ENCODE data around the gene GXYLT1.
"Not testable (repeated sequence)": the region's sequence is repeated elsewhere in the genome, so short reads cannot be mapped to it uniquely, and the experiment has no call there.

GXYLT1 gene, protein sequence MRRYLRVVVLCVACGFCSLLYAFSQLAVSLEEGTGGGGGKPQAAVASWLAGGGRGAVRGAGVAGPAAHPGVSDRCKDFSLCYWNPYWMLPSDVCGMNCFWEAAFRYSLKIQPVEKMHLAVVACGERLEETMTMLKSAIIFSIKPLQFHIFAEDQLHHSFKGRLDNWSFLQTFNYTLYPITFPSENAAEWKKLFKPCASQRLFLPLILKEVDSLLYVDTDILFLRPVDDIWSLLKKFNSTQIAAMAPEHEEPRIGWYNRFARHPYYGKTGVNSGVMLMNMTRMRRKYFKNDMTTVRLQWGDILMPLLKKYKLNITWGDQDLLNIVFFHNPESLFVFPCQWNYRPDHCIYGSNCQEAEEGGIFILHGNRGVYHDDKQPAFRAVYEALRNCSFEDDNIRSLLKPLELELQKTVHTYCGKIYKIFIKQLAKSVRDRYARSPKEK
- 31.1 reads per million, percentile 57 among the genes with 10 or more reads in this experiment for total RNA-seq

DNA sequence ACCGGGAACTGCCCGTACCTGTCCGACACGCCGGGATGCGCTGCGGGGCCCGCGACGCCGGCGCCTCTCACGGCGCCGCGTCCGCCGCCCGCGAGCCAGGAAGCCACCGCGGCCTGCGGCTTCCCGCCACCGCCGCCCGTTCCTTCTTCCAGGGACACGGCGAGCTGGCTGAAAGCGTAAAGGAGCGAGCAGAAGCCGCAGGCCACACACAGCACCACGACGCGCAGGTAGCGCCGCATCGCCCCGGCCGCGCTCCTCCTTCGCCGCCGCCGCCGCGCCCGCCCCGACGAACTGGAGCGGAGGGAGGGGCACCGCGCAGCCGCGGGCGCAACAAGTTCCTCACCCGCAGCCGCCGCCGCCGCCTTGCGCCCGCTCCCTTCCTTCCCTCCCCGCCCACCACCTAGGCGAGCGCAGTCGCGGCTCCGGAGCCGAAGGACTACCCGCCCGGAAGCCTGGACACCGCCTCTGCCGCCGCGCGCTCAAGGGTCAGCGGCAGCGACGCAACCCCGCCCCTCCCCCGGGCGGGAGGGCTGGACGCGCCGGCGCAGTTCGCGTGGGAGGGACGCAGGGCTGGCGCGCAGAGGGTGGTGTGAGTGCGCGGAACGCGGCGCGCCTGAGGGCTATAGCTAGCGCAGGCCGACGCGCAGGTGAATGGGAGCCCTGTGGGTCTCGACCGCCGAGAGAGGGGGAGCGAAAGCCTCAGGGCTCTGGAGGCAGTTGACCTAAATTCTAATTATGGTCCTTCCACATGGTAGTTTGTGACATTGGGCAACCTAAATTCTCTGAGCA, at the start of gene GXYLT1:
Gene GXYLT1, minus strand, starts transcription at position 467 of the 789 bp plus-strand sequence. Its CDS starts 228 bp downstream, at position 239.
- peak; percentile 64 for DNase-seq

DNA sequence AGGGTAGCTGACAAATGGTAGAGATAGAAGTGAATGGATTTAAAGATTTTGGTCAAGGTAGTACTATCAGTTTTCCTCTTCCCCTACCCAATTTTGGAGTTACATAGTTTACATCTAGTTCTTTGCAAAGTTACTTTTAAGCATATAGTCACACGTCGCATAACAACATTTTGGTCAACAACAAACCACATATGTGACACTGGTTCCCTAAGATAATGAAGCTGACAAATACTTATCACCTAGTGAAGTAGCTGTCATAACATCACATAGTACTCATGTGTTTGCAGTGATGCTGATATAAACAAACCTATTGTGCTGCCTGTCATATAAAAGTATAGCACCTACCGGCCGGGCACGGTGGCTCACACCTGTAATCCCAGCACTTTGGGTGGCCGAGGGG, 48.0 kb upstream of the GXYLT1 start:
- no peak for DNase-seq

DNA sequence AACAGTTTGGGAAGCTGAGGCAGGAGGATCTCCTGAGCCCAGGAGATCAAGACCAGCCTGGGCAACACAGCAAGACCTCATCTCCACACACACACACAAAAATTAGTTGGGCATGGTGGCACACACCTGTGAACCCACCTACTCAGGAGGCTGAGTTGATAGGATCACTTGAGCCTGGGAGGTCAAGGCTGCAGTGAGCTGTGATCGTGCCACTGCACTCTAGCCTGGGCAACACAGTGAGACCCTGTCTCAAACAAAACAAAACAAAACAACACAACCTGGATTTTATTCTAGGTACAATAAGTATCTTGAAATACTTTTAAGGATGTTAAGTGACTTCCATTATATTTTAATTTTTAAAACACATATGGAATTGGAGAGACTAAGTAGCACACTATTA, 47.6 kb upstream of the GXYLT1 start:
- DNase-seq = no peak

DNA sequence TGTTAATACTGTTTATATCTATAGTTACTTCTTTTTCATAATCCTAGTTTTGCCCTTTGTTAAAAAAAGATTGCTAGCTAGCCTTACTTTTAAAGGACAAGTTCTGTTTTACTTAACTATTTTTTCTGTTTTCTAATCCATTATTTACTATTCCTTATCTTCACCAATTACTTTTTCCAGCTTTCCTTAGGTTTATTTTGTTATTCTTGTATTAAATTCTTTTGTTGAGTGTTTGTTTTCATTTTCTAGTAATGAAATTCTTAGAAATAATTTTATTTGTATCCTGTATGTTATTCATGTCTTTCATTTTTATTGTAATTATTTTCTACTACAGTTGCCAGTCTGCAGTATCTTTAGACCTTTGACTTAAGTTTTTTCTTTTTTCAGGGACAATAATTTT, 45.7 kb upstream of the GXYLT1 start:
- DNase-seq = no peak

DNA sequence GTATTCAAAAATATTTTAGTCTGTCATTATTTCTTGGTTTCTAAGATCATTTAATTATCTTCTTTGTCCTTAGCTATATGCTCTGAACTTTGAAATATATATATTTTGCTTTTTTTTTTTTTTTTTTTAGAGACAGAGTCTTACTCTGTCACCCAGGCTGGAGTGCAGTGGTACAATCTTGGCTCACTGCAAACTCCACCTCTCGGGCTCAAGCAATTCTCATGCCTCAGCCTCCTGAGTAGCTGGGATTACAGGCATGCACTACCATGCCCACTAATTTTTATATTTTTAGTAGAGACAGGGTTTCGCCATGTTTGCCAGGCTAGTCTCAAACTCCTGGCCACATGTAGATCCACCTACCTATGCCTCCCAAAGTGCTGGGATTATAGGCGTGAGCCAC, 43.6 kb upstream of the GXYLT1 start:
- DNase-seq = not testable (repeated sequence)

DNA sequence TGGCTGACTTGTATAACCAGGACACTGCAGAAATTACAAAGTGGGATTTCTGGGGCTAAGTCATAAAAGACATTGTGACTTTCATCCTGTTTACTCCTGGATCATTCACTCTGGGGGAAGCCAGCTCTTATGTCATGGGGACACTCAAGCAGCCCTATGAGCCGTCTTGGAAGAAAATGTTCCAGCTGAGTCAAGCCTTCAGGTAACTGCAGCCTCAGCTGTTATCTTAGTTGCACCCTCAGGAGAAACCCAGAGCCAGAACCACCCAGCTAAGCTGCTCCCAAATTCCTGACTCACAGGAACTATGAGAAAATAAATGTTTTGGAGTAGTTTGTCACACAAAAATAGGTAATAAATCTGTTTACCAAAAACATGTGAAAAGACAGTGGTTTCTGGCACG, 43.1 kb upstream of the GXYLT1 start:
- no peak for DNase-seq

DNA sequence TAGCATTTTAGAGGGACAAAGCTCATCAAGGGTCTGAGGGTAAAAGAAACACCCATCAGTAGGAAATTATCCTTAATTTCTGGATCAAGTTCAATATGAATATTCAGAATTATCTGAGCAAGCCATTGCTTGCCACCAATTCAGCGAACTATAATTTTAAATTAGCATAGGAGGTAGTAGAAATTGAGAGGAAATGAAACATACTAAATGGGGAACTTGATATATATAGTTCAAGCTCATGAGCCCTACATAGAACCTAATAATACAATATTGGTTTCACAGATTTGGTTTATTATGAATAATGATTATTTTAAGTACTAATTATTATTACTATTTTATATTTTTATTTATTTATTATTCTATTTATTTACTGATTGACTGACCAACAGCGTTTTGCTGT, 42.1 kb upstream of the GXYLT1 start:
- no peak for DNase-seq

DNA sequence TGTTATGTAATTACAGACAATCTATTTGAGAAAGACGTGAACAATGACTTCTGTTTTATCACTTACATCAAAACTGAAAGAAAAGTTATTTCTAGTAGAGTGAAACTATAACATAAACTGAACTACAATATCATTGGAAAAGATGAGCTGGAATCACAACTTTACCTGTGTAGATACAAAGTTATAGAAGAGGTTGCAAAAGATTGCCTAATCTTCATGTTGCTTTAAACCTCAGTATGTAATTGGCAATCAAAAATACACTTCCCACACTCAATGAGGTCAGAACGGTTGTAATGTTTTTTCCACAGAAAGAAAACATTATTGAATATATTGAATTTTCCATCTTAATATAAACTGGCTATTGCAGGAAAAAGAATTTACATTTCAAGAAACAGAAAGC, 37.7 kb upstream of the GXYLT1 start:
- no peak for DNase-seq

DNA sequence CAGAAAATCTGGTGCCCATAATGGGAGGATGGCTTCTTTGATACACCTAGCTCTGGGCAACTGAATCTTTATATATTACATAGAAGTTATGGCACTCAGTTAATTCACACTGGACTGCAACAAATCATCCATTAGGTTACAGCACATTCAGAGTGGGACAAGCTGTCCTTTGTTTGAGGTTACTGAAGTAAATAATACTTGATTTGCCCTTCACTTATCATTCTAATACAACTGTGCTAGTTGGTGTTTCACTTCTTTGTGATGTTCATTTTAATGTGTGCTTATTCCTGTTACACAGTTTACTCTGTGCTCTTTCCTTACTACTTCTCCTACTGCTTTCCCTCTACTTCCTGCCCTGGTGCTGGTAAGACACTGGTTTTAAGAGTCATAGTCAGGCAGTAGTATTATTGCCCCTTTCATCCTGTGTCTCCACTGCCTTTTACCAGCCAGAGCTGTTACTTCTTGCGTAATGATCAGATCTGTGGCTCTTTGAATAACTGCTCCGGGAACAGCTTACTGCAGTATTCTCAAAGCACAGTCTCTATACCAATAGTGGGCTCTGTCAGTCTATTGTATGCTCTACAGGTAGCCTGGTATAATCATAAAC, 36.4 kb upstream of the GXYLT1 start:
- no peak for DNase-seq

DNA sequence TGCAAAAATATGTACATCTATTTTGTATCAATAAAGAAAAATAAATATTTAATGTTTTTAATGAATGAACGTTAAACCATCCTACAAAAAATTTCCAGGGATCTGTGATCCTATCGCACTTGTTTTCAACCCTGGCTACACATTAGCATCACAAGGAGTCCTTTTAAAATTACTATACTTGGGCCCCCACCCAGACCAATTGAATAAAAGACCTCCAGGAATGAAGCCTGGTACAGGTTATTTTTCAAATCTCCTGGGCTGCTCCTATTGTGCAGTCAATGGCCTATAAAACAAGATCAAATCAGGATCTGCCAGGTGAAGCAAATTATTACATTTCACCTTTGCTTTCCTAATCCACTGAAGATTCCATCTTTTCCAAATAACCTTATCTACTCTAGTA, 33.4 kb upstream of the GXYLT1 start:
- no peak for DNase-seq

DNA sequence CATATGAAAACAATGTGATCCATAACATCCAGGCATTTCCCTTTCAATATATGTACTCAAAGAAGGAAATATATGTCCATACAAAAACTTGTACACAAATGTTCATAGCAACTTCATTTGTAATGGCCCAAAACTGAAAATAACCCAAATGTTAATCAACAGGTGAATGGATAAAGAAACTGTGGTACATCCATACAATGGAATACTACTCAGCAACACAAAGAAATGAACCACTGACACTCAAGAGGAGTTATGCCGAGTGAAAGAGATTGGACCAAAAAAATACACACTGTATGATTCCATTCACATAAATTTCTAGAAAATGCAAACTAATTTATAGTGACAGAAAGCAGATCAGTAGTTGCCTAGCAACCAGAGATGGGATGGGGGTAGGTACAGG, 30.3 kb upstream of the GXYLT1 start:
- DNase-seq = no peak

DNA sequence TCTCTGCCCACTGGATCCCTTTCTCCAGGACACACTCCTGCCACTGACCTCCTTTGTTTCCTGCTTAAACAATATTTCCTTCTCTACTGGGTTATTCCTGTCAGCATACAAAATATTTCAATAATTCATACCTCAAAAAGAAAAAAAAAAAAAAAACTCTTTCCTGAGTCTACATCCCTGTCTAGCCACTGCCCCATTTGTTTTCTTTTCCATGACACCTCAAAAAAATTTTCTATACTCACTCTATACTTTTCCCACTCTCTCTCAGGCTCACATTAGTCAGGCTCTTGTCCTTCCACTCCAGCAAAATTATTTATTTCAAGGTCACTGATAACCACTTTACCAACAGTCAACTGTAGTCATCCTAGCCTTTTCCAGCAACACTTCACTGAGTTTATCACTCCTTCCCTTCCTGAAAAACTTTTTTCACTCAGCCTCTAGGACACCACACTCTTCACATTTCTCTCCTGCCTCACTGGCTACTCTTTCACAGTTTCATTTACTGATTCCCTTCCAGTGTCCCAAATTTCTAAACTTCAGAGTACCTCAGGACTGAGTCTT, 29.4 kb upstream of the GXYLT1 start:
- no peak for DNase-seq

DNA sequence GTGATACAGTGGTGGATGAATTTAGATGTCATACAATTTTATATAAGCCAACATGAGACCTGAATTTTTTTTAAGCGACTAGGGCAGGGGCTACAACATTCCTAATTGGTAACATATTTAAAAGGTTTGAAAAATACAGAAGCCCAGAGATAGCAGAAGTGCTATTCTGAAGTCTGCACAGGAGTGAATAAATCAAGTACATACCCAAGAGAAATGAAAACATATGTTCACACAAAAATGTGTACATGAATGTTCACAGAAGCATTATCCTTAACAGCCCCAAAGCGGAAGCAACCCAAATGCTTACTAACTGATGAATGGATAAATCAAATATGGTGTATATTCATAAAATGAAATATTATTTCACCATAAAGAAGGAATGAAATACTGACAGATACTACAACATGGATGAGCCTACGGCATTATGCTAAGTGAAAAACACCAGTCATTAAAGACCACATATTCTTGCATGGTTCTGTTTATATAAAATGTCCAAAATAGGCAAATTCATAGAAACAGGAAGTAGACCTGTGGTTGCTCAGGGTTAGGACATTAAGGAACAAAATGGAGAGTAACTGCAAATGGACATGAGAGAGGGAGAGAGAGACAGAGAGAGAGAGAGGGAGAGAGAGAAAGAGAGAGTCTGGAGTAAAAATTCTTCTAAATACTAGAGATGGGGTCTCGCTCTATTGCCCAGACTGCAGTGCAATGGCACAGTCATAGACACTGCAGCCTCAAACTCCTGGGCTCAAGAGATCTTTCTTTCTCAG, 28.0 kb upstream of the GXYLT1 start:
- no peak for DNase-seq

DNA sequence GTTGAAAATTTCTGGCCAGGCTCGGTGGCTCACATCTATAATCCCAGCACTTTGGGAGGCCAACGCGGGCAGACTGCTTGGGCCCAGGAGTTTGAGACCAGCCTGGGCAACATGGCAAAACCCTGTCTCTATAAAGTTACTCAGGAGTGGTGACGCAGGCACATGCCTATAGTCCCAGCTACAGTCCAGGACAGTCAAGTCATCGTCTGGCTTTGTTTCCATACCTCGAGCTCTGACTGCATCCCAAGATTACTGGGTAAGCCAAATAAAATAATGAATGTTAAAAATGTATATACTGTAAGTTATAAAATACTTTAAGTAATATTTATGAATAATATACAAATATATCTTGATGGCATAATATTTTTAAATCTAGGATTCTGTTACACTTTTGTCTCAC, 23.0 kb upstream of the GXYLT1 start:
- no peak for DNase-seq

DNA sequence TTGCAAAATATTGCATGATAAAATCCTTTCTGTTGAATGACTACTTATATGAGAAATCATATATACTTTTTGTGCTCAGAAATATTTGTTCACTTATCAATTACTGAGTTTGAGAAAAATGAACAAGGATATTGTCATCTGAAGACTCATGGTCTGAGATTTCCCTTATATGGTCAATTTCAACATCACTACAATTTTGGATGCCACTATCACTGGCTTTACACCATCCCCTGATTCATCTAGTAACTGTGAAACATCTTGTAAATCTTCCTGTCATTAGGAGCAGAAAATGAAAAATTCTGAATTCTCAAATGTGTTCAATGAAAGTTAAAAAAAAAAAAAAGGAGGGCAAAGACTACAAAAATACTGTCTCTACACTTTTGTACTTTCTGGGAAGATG, 21.8 kb upstream of the GXYLT1 start:
- no peak for DNase-seq

DNA sequence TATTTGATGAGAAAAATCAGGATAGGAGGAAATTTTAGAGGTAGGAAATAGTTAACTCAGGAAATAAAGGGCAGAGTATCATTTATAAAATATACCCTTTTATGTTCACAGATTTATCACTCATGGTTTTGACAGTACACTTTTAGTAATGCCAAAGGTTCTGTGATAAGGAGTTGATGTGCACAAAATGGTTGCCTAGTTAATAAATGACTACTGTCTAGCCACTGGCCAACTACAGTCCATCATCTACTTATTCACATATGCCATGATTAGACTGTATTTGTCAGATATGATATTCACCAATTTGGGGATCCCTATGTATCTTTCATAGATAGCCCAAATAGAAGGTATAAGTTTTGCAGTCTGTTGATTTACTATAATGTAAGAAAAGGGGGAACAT, 19.2 kb upstream of the GXYLT1 start:
- DNase-seq = no peak

DNA sequence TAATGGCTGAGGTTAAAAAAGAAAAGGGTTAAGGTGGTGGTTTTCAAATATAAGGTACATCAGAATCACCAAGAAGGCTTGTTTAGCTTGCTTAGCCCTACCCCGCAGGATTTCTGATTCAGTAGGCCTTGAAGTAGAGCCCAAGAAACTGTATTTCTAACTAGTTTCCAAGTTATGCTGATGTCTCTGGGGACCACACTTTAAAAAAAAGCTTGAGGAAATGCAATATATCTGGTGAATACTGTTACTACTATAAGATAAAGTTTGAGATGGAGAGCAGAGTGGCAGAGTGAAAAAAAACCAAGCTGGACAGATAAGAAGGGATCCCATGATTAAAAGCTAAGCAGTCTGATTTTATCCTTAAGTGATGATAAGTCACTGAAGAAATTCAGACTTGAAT, 18.3 kb upstream of the GXYLT1 start:
- no peak for DNase-seq

DNA sequence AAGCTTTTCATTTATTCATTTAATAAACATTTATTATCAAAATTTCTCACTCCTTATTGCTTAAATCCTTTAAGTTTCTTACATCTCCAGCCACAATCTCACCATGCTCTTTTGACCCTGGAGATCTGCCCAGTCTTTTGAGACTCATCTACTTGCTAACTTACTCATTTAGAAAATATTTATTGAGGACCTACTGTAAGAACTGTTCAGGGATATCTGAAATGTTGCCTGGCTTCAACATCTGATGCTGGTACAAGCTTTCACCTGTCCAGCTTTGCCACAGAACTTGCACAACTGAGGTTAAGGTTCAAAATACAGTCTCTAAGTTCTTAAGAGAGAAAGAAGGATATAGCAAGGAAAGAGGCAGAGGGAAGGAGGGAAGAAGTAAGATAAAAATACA, 17.5 kb upstream of the GXYLT1 start:
- DNase-seq = no peak

DNA sequence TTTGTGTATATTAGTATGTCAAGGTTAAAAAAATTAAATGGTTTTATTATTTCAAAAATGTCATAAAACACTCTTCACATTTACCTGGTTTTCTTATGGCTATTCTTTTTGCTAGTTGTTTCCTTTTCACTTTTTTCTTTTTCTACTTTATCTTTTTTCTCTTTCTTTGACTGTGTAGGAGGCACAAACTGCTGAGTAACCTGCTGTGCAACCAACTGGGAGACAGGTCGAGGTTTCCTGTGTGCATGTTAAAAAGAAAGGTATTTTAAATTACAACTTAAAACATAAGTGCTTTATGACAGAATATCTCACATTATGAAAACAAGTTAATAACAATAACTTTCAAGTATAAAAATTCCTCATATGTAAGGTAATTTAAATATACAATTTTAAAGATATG, 16.9 kb upstream of the GXYLT1 start:
- no peak for DNase-seq

DNA sequence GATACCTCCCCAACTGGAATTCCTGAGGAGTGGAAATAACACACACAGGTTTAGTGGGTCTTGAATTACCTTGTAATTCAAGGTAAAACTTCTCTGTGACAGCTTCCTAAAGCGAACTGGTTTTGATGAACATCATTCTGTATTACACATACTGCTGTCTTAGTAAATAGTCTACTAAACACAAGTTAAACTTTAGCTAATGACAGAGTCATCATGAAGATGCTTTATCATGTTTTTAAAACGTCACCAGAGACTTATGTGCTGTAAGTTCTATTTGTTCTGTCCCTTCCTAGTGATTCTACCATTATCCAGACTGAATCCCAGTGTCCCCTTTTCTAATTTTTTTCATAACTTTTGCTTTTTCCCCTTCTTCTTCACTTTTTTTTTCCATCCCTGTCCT, 11.6 kb upstream of the GXYLT1 start:
- DNase-seq = no peak

DNA sequence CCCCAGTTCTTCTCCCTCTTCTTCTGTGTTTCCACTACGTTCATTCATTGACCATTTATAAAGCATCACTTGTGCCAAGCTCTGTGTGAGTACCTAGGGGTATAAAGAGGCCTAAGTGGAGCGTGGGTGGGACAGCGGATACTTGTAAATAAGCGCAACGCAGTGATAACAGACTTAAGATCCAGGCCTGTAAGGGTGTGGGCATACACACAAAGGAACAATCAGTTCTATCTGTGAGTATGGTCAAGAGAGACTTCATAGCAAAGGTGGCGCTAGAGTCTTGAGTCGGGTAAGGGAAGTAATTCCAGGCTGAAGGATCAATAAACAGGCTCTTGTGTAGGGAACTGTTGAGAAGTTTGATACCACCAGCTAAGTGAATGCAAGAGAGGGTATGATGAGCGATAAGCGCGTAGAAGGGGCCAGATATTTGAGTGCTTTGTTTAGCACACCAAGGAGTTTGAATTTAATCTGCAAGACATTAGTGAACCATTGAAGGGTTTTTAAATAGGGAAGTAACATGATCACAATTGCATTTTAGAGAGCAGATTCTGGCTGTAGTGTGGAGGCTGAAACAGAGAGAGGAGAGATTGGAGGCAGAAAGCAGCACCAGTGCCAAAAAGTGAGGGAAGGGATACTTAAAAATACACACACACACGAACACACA, 1.0 kb upstream of the GXYLT1 start:
- DNase-seq = no peak

DNA sequence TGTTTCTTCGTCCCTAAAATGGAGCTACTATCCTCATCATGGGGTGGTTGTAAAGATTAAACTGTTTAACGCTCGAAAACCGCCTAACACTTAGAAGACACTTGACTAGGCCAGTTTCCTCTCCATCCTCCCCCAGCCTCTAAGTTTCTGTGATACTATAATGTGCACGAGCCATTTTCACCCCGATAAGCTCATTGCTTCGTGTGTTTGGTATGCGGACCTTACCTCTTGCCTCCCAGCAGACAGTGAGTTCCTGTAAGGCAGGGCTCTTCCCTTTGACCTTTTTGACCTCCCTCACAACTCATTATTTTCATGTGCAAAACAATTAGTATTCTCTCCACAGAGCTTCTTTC, 499 bp upstream of the GXYLT1 start:
- DNase-seq = no peak

DNA sequence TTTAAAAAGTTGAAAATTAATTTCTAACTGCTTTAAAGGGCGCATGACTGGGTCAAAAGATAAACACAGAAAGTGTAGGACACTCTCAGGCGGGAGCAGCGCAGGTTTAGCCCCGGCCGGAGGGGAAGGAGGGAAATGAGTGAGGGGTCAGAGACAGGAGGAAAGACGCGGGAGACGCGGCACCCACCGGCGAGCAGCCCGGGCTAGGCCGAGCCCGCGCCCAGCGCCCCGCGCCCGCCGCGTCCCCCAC, 591 bp downstream of the GXYLT1 start:
- no peak for DNase-seq
